HepG2 (cell line): Measurements from ENCODE around the gene GNG4. TPM values are rescaled to one million over a fixed set of nuclear protein-coding genes. Genes with fewer than 3 reads are reported as not detected.
A peak's percentile ranks its signal among the peaks of the same experiment; 100 is the strongest.

Experiments used
- CREB1 ChIP-seq, 2 experiments: fragments of 450-650 bp in 1 of 2; IDR thresholded peaks; 2 replicates each; pipeline ENCODE4 v1.6.1; 2016 to 2017; ENCODE audit warnings: control low read depth in 1 of 2, mild to moderate bottlenecking in 1 of 2, missing compliant biosample characterization in 1 of 2, missing genetic modification characterization in 1 of 2
- ELF1 ChIP-seq: sonication (generic); formaldehyde crosslinking; IDR thresholded peaks from 2 replicates; pipeline ENCODE4 v1.4.0; 2020; ENCODE audit warnings: missing genetic modification reagents
- GTF3A ChIP-seq: sonication (generic); formaldehyde crosslinking; conservative IDR thresholded peaks from 2 replicates; pipeline ENCODE4 v1.4.0; 2020; ENCODE audit warnings: mild to moderate bottlenecking, missing genetic modification reagents
- JUN ChIP-seq: sonication (generic); formaldehyde crosslinking; IDR thresholded peaks from 2 replicates; pipeline ENCODE4 v1.4.0; 2020; ENCODE audit warnings: mild to moderate bottlenecking, missing genetic modification reagents
- PLSCR1 ChIP-seq: sonication (generic); formaldehyde crosslinking; IDR thresholded peaks from 2 replicates; pipeline ENCODE4 v1.5.0; 2020; ENCODE audit warnings: missing genetic modification reagents, mild to moderate bottlenecking, borderline replicate concordance
- RARA ChIP-seq: IDR thresholded peaks from 2 replicates; pipeline ENCODE4 v1.6.1; 2016; ENCODE audit warnings: missing genetic modification reagents, missing compliant biosample characterization
- SAP130 ChIP-seq: IDR thresholded peaks from 2 replicates; pipeline ENCODE4 v1.6.1; 2016; ENCODE audit warnings: low read depth
- SNAPC4 ChIP-seq: sonication (generic); formaldehyde crosslinking; IDR thresholded peaks from 2 replicates; pipeline ENCODE4 v1.4.0; 2020; ENCODE audit warnings: mild to moderate bottlenecking, missing genetic modification reagents
- TARDBP ChIP-seq: sonication (generic); formaldehyde crosslinking; IDR thresholded peaks from 2 replicates; pipeline ENCODE4 v1.8.0; 2022; ENCODE audit warnings: mild to moderate bottlenecking, missing genetic modification reagents
- TSC22D2 ChIP-seq: sonication (generic); formaldehyde crosslinking; IDR thresholded peaks from 2 replicates; pipeline ENCODE4 v1.5.1; 2020; ENCODE audit warnings: missing genetic modification reagents, mild to moderate bottlenecking, borderline replicate concordance
- WIZ ChIP-seq: sonication (generic); formaldehyde crosslinking; IDR thresholded peaks from 2 replicates; pipeline ENCODE4 v1.5.1; 2020; ENCODE audit warnings: mild to moderate bottlenecking, missing genetic modification reagents
- ZHX2 ChIP-seq, 2 experiments: sonication (generic) in 1 of 2; formaldehyde crosslinking in 1 of 2; IDR thresholded peaks; 2 replicates each; pipeline versions ENCODE4 v1.6.1 to v1.9.0; 2014 to 2022; ENCODE audit warnings: antibody characterized with exemption in 1 of 2, borderline replicate concordance in 1 of 2, inconsistent platforms in 1 of 2, low read depth in 1 of 2, missing genetic modification reagents in 1 of 2
- ZNF296 ChIP-seq: sonication (generic); formaldehyde crosslinking; conservative IDR thresholded peaks from 2 replicates; pipeline ENCODE4 v1.5.0; 2020; ENCODE audit warnings: mild to moderate bottlenecking, missing genetic modification reagents
- ZNF567 ChIP-seq: sonication (generic); formaldehyde crosslinking; IDR thresholded peaks from 2 replicates; pipeline ENCODE4 v1.8.1; 2023; ENCODE audit warnings: mild to moderate bottlenecking, missing genetic modification reagents, borderline replicate concordance
- ZNF724P ChIP-seq: sonication (generic); formaldehyde crosslinking; IDR thresholded peaks from 2 replicates; pipeline ENCODE4 v1.8.0; 2022; ENCODE audit warnings: missing genetic modification reagents, borderline replicate concordance
- ZNF816 ChIP-seq: sonication (generic); formaldehyde crosslinking; IDR thresholded peaks from 2 replicates; pipeline ENCODE4 v1.8.0; 2022; ENCODE audit warnings: missing genetic modification reagents, mild to moderate bottlenecking, borderline replicate concordance
- ZNF850 ChIP-seq: sonication (generic); formaldehyde crosslinking; conservative IDR thresholded peaks from 2 replicates; pipeline ENCODE4 v1.9.0; 2021; ENCODE audit warnings: mild to moderate bottlenecking, missing genetic modification reagents
- polyA plus RNA-seq, 8 experiments: library from polyadenylated mRNA; depleted of rRNA in 3 of 8; stranded (reverse) in 7 of 8; unstranded in 1 of 8; fragments of >200 nt; fragmentation: Illumina TruSeq in 4 of 8; extraction: Trizol in 4 of 8; gene quantifications; 2 replicates each; pipeline versions ENCODE4 v1.2.1 to v1.2.3, GENCODE V29; 2011 to 2016; ENCODE audit warnings: low read depth in 4 of 8, missing spikeins in 1 of 8, mixed read lengths in 1 of 8; ENCODE audit not compliant: insufficient read depth in 1 of 8
- total RNA-seq, 5 experiments: library from RNA; depleted of rRNA; stranded (reverse); fragments of >200 nt; fragmentation: Illumina TruSeq; extraction: Trizol; gene quantifications; 2 replicates each; pipeline ENCODE4 v1.2.3, GENCODE V29; 2016; ENCODE audit warnings: low read depth in 1 of 5

GNG4 gene
- total and polyA plus RNA-seq, 2 of the 13 experiments (the other 11 are each of a cell fraction or from before 2014, with no cell fraction given), result 27.1 to 69.5 TPM

GRCh38 chr1:235504494-235505222 lies 144.9 kb downstream of the GNG4 start (continued):
- TF ChIP-seq ZHX2 (IDR thresholded peaks at IDR 0.05; ENCODE audit: low read depth) (peak; percentile 43; the same call in 1 of the 2 replicates), ZHX2 (CRISPR knock-in tag; IDR thresholded peaks at IDR 0.05; ENCODE audit: borderline replicate concordance) (no peak), GTF3A (CRISPR knock-in tag) (peak; percentile 33; the same call in 1 of the 2 replicates), RARA (CRISPR knock-in tag) (no peak), ZNF567 (CRISPR knock-in tag) (no peak; the same call in 1 of the 2 replicates), PLSCR1 (no peak), WIZ (CRISPR knock-in tag) (no peak), SAP130 (CRISPR knock-in tag) (peak; percentile 81), ZNF296 (0 out of 2 replicates have a peak, but pooled peaks have one; percentile 55), TSC22D2 (CRISPR knock-in tag) (no peak), JUN (CRISPR knock-in tag) (peak; percentile 45; the same call in 1 of the 2 replicates), CREB1 (IDR thresholded peaks at IDR 0.05) (peak; percentile 85), CREB1 (CRISPR knock-in tag; IDR thresholded peaks at IDR 0.05) (peak; percentile 97), TARDBP (peak; percentile 85), ZNF850 (CRISPR knock-in tag) (no peak), ZNF724P (CRISPR knock-in tag) (peak; percentile 85; the same call in 1 of the 2 replicates), SNAPC4 (peak; percentile 81; the same call in 1 of the 2 replicates), ZNF816 (CRISPR knock-in tag) (0 out of 2 replicates have a peak, but pooled peaks have one; percentile 18), ELF1 (peak; percentile 93)
